GM23338 (cell line): ENCODE measurements around the gene TEX51. TPM values are rescaled to one million over a fixed set of nuclear protein-coding genes. Genes with fewer than 3 reads are reported as not detected.

ENCODE experiments used
- ATAC-seq: fragments of 200-7000 bp; cut with Tn5 transposase; 3 replicates; pipeline ENCODE4 v1.9.1; 2020
- DNase-seq: peaks from one replicate; pipeline ENCODE4 v3.0.0-alpha.2; 2015; ENCODE audit warnings: low spot score
- H2AFZ ChIP-seq: fragments of 200-600 bp; sonication (generic); 2 replicates; pipeline ENCODE4 v1.8.0; 2016; ENCODE audit warnings: antibody characterized with exemption, mild to moderate bottlenecking, moderate library complexity
- H3F3A ChIP-seq: fragments of 200-600 bp; sonication (generic); replicated peaks from 2 replicates; pipeline ENCODE4 v1.8.0; 2017; ENCODE audit warnings: antibody characterized with exemption, mixed run types, low read depth
- H3K27ac ChIP-seq: fragments of 200-600 bp; sonication (generic); 2 replicates; pipeline ENCODE4 v1.6.1; 2016; ENCODE audit warnings: low read depth
- H3K27me3 ChIP-seq: fragments of 200-600 bp; sonication (generic); 2 replicates; pipeline ENCODE4 v1.8.0; 2016; ENCODE audit warnings: mild to moderate bottlenecking, mixed run types, moderate library complexity; ENCODE audit not compliant: insufficient read depth
- H3K36me3 ChIP-seq: fragments of 200-600 bp; sonication (generic); 2 replicates; pipeline ENCODE4 v1.8.0; 2016; ENCODE audit warnings: mild to moderate bottlenecking; ENCODE audit not compliant: insufficient read depth
- H3K4me1 ChIP-seq: fragments of 200-600 bp; sonication (generic); 2 replicates; pipeline ENCODE4 v1.8.0; 2016; ENCODE audit warnings: mild to moderate bottlenecking, moderate library complexity; ENCODE audit not compliant: insufficient read depth
- H3K4me2 ChIP-seq: fragments of 200-600 bp; sonication (generic); 2 replicates; pipeline ENCODE4 v1.7.1; 2017; ENCODE audit warnings: mixed run types
- H3K4me3 ChIP-seq: fragments of 200-600 bp; sonication (generic); 2 replicates; pipeline ENCODE4 v1.6.1; 2016; ENCODE audit warnings: mixed run types
- H3K79me2 ChIP-seq: fragments of 200-600 bp; sonication (generic); replicated peaks from 2 replicates; pipeline ENCODE4 v1.8.0; 2017; ENCODE audit warnings: mild to moderate bottlenecking; ENCODE audit not compliant: insufficient read depth
- H3K9me2 ChIP-seq: fragments of 200-600 bp; sonication (generic); 2 replicates; pipeline ENCODE4 v1.8.0; 2017; ENCODE audit not compliant: insufficient read depth
- H4K20me1 ChIP-seq: fragments of 200-600 bp; sonication (generic); replicated peaks from 2 replicates; pipeline ENCODE4 v1.8.0; 2017; ENCODE audit warnings: mild to moderate bottlenecking; ENCODE audit not compliant: insufficient read depth
- H3K27ac Mint-ChIP-seq: 2 replicates; pipeline ENCODE4 v1.8.0; 2020; ENCODE audit warnings: inconsistent platforms, mild to moderate bottlenecking, moderate library complexity, mixed read lengths
- H3K27me3 Mint-ChIP-seq: 3 replicates; pipeline ENCODE4 v1.8.0; 2022; ENCODE audit warnings: low read depth, mild to moderate bottlenecking, moderate library complexity, mixed read lengths, inconsistent platforms; ENCODE audit not compliant: insufficient read depth, poor library complexity
- H3K36me3 Mint-ChIP-seq: 3 replicates; pipeline ENCODE4 v1.8.0; 2021; ENCODE audit warnings: low read depth, mild to moderate bottlenecking, inconsistent platforms, moderate library complexity, mixed read lengths
- H3K4me1 Mint-ChIP-seq: 3 replicates; pipeline ENCODE4 v1.8.0; 2020; ENCODE audit warnings: mild to moderate bottlenecking, inconsistent platforms, mixed read lengths
- H3K4me3 Mint-ChIP-seq: 3 replicates; pipeline ENCODE4 v1.8.0; 2021; ENCODE audit warnings: moderate library complexity, mild to moderate bottlenecking, inconsistent platforms, mixed read lengths
- H3K9me3 Mint-ChIP-seq: 3 replicates; pipeline ENCODE4 v1.8.0; 2020; ENCODE audit warnings: moderate library complexity, mild to moderate bottlenecking, inconsistent platforms, mixed read lengths
- CREB1 ChIP-seq: fragments of 250-450 bp; sonication (Bioruptor Pico); IDR thresholded peaks from 2 replicates; pipeline ENCODE4 v1.5.0; 2020; ENCODE audit warnings: low read depth, mild to moderate bottlenecking, moderate library complexity
- ETS1 ChIP-seq: IDR thresholded peaks from 2 replicates; pipeline ENCODE4 v1.6.1; 2016; ENCODE audit warnings: antibody characterized with exemption
- ZNF331 ChIP-seq: fragments of 250-450 bp; sonication (Bioruptor Pico); IDR thresholded peaks from 2 replicates; pipeline ENCODE4 v1.5.0; 2020; ENCODE audit warnings: low read depth, mild to moderate bottlenecking, moderate library complexity
- ZNF462 ChIP-seq: fragments of 250-450 bp; sonication (Bioruptor Pico); IDR thresholded peaks from 2 replicates; pipeline ENCODE4 v1.5.0; 2020; ENCODE audit warnings: mild to moderate bottlenecking, moderate library complexity
- polyA plus RNA-seq: library from polyadenylated mRNA; unstranded; fragments of >200 nt; fragmentation: Nextera tagmentation; extraction: Ambion mirVana; gene quantifications from 2 replicates; pipeline ENCODE4 v1.2.1, GENCODE V29; 2016
- total RNA-seq: library from RNA; depleted of rRNA; stranded (reverse); fragments of >200 nt; shearing (Covaris generic); gene quantifications from 2 replicates; pipeline ENCODE4 v1.2.3, GENCODE V29; 2014
- TF ChIP-seq, protein P1 (sequence below), 2 experiments: fragments of 200-600 bp in 1 of 2; sonication (generic) in 1 of 2; conservative IDR thresholded peaks; 2 replicates each; pipeline versions ENCODE4 v1.5.1 to v1.6.1; 2016 to 2017; ENCODE audit warnings: antibody characterized with exemption in 2 of 2, low read depth in 2 of 2, mild to moderate bottlenecking in 2 of 2, moderate library complexity in 1 of 2
- TF ChIP-seq, protein P2 (sequence below): IDR thresholded peaks from one replicate; pipeline ENCODE4 v1.6.1; 2018; ENCODE audit warnings: antibody characterized with exemption; ENCODE audit not compliant: unreplicated experiment

TEX51 gene
- total and polyA plus RNA-seq, 2 experiments from 2014 or later = not detected

GRCh38 chr2:126893606-126894005, 5.1 kb upstream of the TEX51 start (continued):
- TF ChIP-seq, protein P1, sequence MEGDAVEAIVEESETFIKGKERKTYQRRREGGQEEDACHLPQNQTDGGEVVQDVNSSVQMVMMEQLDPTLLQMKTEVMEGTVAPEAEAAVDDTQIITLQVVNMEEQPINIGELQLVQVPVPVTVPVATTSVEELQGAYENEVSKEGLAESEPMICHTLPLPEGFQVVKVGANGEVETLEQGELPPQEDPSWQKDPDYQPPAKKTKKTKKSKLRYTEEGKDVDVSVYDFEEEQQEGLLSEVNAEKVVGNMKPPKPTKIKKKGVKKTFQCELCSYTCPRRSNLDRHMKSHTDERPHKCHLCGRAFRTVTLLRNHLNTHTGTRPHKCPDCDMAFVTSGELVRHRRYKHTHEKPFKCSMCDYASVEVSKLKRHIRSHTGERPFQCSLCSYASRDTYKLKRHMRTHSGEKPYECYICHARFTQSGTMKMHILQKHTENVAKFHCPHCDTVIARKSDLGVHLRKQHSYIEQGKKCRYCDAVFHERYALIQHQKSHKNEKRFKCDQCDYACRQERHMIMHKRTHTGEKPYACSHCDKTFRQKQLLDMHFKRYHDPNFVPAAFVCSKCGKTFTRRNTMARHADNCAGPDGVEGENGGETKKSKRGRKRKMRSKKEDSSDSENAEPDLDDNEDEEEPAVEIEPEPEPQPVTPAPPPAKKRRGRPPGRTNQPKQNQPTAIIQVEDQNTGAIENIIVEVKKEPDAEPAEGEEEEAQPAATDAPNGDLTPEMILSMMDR (conservative IDR thresholded peaks at IDR 0.05; ENCODE audit: low read depth in 2 of 2) = no peak
- TF ChIP-seq ETS1 (no peak), ZNF331 (CRISPR knock-in tag) (no peak)
- TF ChIP-seq, protein P2, sequence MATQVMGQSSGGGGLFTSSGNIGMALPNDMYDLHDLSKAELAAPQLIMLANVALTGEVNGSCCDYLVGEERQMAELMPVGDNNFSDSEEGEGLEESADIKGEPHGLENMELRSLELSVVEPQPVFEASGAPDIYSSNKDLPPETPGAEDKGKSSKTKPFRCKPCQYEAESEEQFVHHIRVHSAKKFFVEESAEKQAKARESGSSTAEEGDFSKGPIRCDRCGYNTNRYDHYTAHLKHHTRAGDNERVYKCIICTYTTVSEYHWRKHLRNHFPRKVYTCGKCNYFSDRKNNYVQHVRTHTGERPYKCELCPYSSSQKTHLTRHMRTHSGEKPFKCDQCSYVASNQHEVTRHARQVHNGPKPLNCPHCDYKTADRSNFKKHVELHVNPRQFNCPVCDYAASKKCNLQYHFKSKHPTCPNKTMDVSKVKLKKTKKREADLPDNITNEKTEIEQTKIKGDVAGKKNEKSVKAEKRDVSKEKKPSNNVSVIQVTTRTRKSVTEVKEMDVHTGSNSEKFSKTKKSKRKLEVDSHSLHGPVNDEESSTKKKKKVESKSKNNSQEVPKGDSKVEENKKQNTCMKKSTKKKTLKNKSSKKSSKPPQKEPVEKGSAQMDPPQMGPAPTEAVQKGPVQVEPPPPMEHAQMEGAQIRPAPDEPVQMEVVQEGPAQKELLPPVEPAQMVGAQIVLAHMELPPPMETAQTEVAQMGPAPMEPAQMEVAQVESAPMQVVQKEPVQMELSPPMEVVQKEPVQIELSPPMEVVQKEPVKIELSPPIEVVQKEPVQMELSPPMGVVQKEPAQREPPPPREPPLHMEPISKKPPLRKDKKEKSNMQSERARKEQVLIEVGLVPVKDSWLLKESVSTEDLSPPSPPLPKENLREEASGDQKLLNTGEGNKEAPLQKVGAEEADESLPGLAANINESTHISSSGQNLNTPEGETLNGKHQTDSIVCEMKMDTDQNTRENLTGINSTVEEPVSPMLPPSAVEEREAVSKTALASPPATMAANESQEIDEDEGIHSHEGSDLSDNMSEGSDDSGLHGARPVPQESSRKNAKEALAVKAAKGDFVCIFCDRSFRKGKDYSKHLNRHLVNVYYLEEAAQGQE = no peak

- H3K27ac ChIP-seq = no peak overlapping the region
- H3K36me3 ChIP-seq = no peaks in the 10 kb centered on the region
- Mint-ChIP-seq H3K27me3 (peaks cover 6% of the 10 kb centered on the region), H3K36me3 (no peaks in the 10 kb centered on the region), H3K4me3 (no peak overlapping the region), H3K27ac (no peak overlapping the region), H3K4me1 (no peaks in the 10 kb centered on the region; the same call in 2 of the 3 replicates), H3K9me3 (no peaks in the 10 kb centered on the region)
- H3K4me2 ChIP-seq = no peak overlapping the region
- TF ChIP-seq, protein P2 = no peak
- no peak for TF ChIP-seq CREB1 (CRISPR knock-in tag)
- no peak for TF ChIP-seq ZNF462 (CRISPR knock-in tag)
- no peaks in the 10 kb centered on the region for H3K4me1 ChIP-seq
- peaks cover 13% of the 10 kb centered on the region; the same call in 1 of the 2 replicates for H3K9me2 ChIP-seq
- H2AFZ ChIP-seq = no peak overlapping the region
- DNase-seq (no peak), ATAC-seq (no peak)
- no peaks in the 10 kb centered on the region for H3K79me2 ChIP-seq
- H4K20me1 ChIP-seq = no peaks in the 10 kb centered on the region
- H3K4me3 ChIP-seq = no peak overlapping the region
- H3F3A ChIP-seq = no peaks in the 10 kb centered on the region
- H3K27me3 ChIP-seq = no peaks in the 10 kb centered on the region
Measured at GRCh38 chr2:126894082-126894481, 4.6 kb upstream of the TEX51 start.
